ENCODE results near the gene PPARA.

DNA sequence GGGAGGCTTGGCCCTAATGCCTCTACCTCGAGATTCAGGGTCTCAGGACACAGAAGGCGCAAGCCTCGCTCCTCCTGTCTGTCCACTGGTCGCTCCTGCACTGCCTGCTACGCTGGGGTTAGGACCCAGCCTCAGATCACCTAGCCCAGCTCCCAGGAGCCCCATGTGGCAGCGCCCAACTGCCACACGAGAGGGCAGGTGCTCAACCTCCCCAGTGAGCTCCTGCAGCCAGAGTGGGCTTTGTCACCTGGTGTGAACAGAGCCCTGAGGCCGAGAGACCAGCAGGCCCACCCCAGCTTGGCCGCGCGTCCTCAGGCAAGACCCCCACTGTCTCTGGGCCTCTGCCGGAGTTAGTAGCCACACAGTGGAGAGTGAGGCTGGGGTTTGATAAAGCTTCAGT is 21.7 kb upstream of the PPARA start:
- TF ChIP-seq, protein P1, sequence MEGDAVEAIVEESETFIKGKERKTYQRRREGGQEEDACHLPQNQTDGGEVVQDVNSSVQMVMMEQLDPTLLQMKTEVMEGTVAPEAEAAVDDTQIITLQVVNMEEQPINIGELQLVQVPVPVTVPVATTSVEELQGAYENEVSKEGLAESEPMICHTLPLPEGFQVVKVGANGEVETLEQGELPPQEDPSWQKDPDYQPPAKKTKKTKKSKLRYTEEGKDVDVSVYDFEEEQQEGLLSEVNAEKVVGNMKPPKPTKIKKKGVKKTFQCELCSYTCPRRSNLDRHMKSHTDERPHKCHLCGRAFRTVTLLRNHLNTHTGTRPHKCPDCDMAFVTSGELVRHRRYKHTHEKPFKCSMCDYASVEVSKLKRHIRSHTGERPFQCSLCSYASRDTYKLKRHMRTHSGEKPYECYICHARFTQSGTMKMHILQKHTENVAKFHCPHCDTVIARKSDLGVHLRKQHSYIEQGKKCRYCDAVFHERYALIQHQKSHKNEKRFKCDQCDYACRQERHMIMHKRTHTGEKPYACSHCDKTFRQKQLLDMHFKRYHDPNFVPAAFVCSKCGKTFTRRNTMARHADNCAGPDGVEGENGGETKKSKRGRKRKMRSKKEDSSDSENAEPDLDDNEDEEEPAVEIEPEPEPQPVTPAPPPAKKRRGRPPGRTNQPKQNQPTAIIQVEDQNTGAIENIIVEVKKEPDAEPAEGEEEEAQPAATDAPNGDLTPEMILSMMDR (IDR thresholded peaks at IDR 0.05), result no peak
- no peak for TF ChIP-seq EZH2 (IDR thresholded peaks at IDR 0.05; ENCODE audit: borderline replicate concordance, insufficient read depth, low read depth, low read length, poor library complexity, severe bottlenecking)

Data from B cell (primary cell).